ENCODE results near the gene MS4A1. TPM values are rescaled to one million over a fixed set of nuclear protein-coding genes. Genes with fewer than 3 reads are reported as not detected.

Gene MS4A1
- total and polyA plus RNA-seq, 9 donors = 0.10 to 1.6 (median 0.27) TPM

Other genes with a start within 250 kb of the MS4A1 start
- gene MS4A4E, start 212.7 kb upstream of the MS4A1 start, total RNA-seq = 0.18 TPM
- 1 to 10 TPM; 1.4 to 2.4 (median 1.9) TPM for gene MS4A4E, start 212.7 kb upstream of the MS4A1 start, polyA plus RNA-seq (ENCODE audit: insufficient read depth in 1 of 8, insufficient read length in 8 of 8, low replicate concordance in 1 of 8)
- 10.3 TPM for gene MS4A4A, start 175.2 kb upstream of the MS4A1 start, total RNA-seq
- 10 to 100 TPM in 5 of 8 donors, 1 to 10 TPM in 3; 6.9 to 18.5 (median 11.7) TPM for gene MS4A4A, start 175.2 kb upstream of the MS4A1 start, polyA plus RNA-seq (ENCODE audit: insufficient read depth in 1 of 8, insufficient read length in 8 of 8, low replicate concordance in 1 of 8)
- gene MS4A6E, start 128.6 kb upstream of the MS4A1 start, total RNA-seq = not detected
- gene MS4A6E, start 128.6 kb upstream of the MS4A1 start, polyA plus RNA-seq (ENCODE audit: insufficient read depth in 1 of 8, insufficient read length in 8 of 8, low replicate concordance in 1 of 8) = not detected
- 7.4 TPM for gene MS4A7, start 77.3 kb upstream of the MS4A1 start, total RNA-seq
- gene MS4A7, start 77.3 kb upstream of the MS4A1 start, polyA plus RNA-seq (ENCODE audit: insufficient read depth in 1 of 8, insufficient read length in 8 of 8, low replicate concordance in 1 of 8) = 10 to 100 TPM in 1 of 8 donors, 1 to 10 TPM in 7; 3.2 to 13.7 (median 8.1) TPM
- 0.35 TPM for gene MS4A14, start 59.4 kb upstream of the MS4A1 start, total RNA-seq
- gene MS4A14, start 59.4 kb upstream of the MS4A1 start, polyA plus RNA-seq (ENCODE audit: insufficient read depth in 1 of 8, insufficient read length in 8 of 8, low replicate concordance in 1 of 8) = under 1 TPM; 0.20 to 0.39 (median 0.29) TPM
- not detected for gene MS4A5, start 26.3 kb upstream of the MS4A1 start, total RNA-seq
- not detected for gene MS4A5, start 26.3 kb upstream of the MS4A1 start, polyA plus RNA-seq (ENCODE audit: insufficient read depth in 1 of 8, insufficient read length in 8 of 8, low replicate concordance in 1 of 8)
- gene MS4A12, start 36.9 kb downstream of the MS4A1 start, total RNA-seq = not detected
- not detected for gene MS4A12, start 36.9 kb downstream of the MS4A1 start, polyA plus RNA-seq (ENCODE audit: insufficient read depth in 1 of 8, insufficient read length in 8 of 8, low replicate concordance in 1 of 8)
- not detected for gene MS4A13, start 59.5 kb downstream of the MS4A1 start, total RNA-seq
- not detected for gene MS4A13, start 59.5 kb downstream of the MS4A1 start, polyA plus RNA-seq (ENCODE audit: insufficient read depth in 1 of 8, insufficient read length in 8 of 8, low replicate concordance in 1 of 8)
- 2.5 TPM for gene MS4A8, start 243.8 kb downstream of the MS4A1 start, total RNA-seq
- 10 to 100 TPM in 1 of 8 donors, 1 to 10 TPM in 7; 2.3 to 10.5 (median 6.9) TPM for gene MS4A8, start 243.8 kb downstream of the MS4A1 start, polyA plus RNA-seq (ENCODE audit: insufficient read depth in 1 of 8, insufficient read length in 8 of 8, low replicate concordance in 1 of 8)

All from muscle of leg (tissue), 9 donors.